ENCODE results near the gene UPF1. TPM values are rescaled to one million over a fixed set of nuclear protein-coding genes. Genes with fewer than 3 reads are reported as not detected.

Gene UPF1
- total RNA-seq, 2 experiments from 2014 or later: 77.2 to 113 TPM

- no peak overlapping the region for H3K27ac ChIP-seq (ENCODE audit: low read depth, low read length, poor library complexity, severe bottlenecking)
- H2AFZ ChIP-seq (ENCODE audit: low read length): no peak overlapping the region
- no peaks in the 10 kb centered on the region for H3K9me3 ChIP-seq (ENCODE audit: low read length)
- no peaks in the 10 kb centered on the region for H4K20me1 ChIP-seq (ENCODE audit: insufficient read depth, low read length)
- BruUV-seq (replicated peaks): no TSS peak
- H3K36me3 ChIP-seq (ENCODE audit: insufficient read depth, low read length): no peaks in the 10 kb centered on the region
- POLR2A ChIA-PET: no interaction called here
- no peak overlapping the region for H3K4me3 ChIP-seq (ENCODE audit: low read depth, low read length, poor library complexity, severe bottlenecking)
- intact Hi-C loops (cut with micrococcal nuclease; ENCODE audit: unreplicated experiment): no loop called here
- H3K79me2 ChIP-seq (ENCODE audit: insufficient read depth, low read depth, low read length): no peaks in the 10 kb centered on the region
- H3K9me2 ChIP-seq (ENCODE audit: insufficient read depth, low read length): no peaks in the 10 kb centered on the region
- TF ChIP-seq EZH2phosphoT487 (IDR thresholded peaks at IDR 0.05; ENCODE audit: borderline replicate concordance, low read depth, low read length): no peak
- no peak for TF ChIP-seq CTCF (conservative IDR thresholded peaks at IDR 0.05; ENCODE audit: low read length)
- CTCF ChIA-PET (ENCODE audit: unreplicated experiment): interaction anchor here (0.7 kb wide), 1 partner anchor 40 kb away, joined by 4 read pairs; no protein-coding TSS in a partner anchor
- H3K4me1 ChIP-seq (ENCODE audit: insufficient read depth, low read length, poor library complexity, severe bottlenecking): no peaks in the 10 kb centered on the region
- DNase-seq (ENCODE audit: low spot score): no peak
- no peak overlapping the region for H3K4me2 ChIP-seq (ENCODE audit: low read length)
Measured at GRCh38 chr19:18789422-18789869, 42.3 kb upstream of the UPF1 start.

GRCh38 chr19:18789883-18790565 is 41.7 kb upstream of the UPF1 start:
- no peaks in the 10 kb centered on the region for H3K79me2 ChIP-seq (ENCODE audit: insufficient read depth, low read depth, low read length)
- no peaks in the 10 kb centered on the region for H3K36me3 ChIP-seq (ENCODE audit: insufficient read depth, low read length)
- no TSS peak for BruUV-seq (replicated peaks)
- H3K4me1 ChIP-seq (ENCODE audit: insufficient read depth, low read length, poor library complexity, severe bottlenecking): no peaks in the 10 kb centered on the region
- H3K9me3 ChIP-seq (ENCODE audit: low read length): no peaks in the 10 kb centered on the region
- no peak overlapping the region for H3K4me3 ChIP-seq (ENCODE audit: low read depth, low read length, poor library complexity, severe bottlenecking)
- intact Hi-C loops (cut with micrococcal nuclease; ENCODE audit: unreplicated experiment): no loop called here
- H4K20me1 ChIP-seq (ENCODE audit: insufficient read depth, low read length): no peaks in the 10 kb centered on the region
- no peak overlapping the region for H3K27ac ChIP-seq (ENCODE audit: low read depth, low read length, poor library complexity, severe bottlenecking)
- H2AFZ ChIP-seq (ENCODE audit: low read length): no peak overlapping the region
- DNase-seq (ENCODE audit: low spot score): no peak
- TF ChIP-seq CTCF (conservative IDR thresholded peaks at IDR 0.05; ENCODE audit: low read length) (no peak), EZH2phosphoT487 (IDR thresholded peaks at IDR 0.05; ENCODE audit: borderline replicate concordance, low read depth, low read length) (no peak)
- ChIA-PET CTCF (ENCODE audit: unreplicated experiment) (no interaction called here), POLR2A (no interaction called here)
- no peak overlapping the region for H3K4me2 ChIP-seq (ENCODE audit: low read length)
- no peaks in the 10 kb centered on the region for H3K9me2 ChIP-seq (ENCODE audit: insufficient read depth, low read length)

GRCh38 chr19:18790566-18791314 is 41.0 kb upstream of the UPF1 start, which contains the start of gene COMP:
Gene COMP (minus strand): TSS chr19:18791305. CDS start chr19:18791269, 36 bp downstream.
- no peaks in the 10 kb centered on the region for H3K4me1 ChIP-seq (ENCODE audit: insufficient read depth, low read length, poor library complexity, severe bottlenecking)
- H3K27ac ChIP-seq (ENCODE audit: low read depth, low read length, poor library complexity, severe bottlenecking): no peak within 1 kb of the TSS
- H3K4me2 ChIP-seq (ENCODE audit: low read length): no peak within 1 kb of the TSS
- BruUV-seq (replicated peaks): no TSS peak
- no peaks in the 10 kb centered on the region for H3K9me2 ChIP-seq (ENCODE audit: insufficient read depth, low read length)
- POLR2A ChIA-PET: no interaction called here
- CTCF ChIA-PET (ENCODE audit: unreplicated experiment): no interaction called here
- no peak within 1 kb of the TSS for H3K4me3 ChIP-seq (ENCODE audit: low read depth, low read length, poor library complexity, severe bottlenecking)
- no peak for DNase-seq (ENCODE audit: low spot score)
- H3K79me2 ChIP-seq (ENCODE audit: insufficient read depth, low read depth, low read length): no peaks in the 10 kb centered on the region
- H4K20me1 ChIP-seq (ENCODE audit: insufficient read depth, low read length): no peaks in the 10 kb centered on the region
- H3K9me3 ChIP-seq (ENCODE audit: low read length): no peaks in the 10 kb centered on the region
- no peak within 1 kb of the TSS for H2AFZ ChIP-seq (ENCODE audit: low read length)
- no peaks in the 10 kb centered on the region for H3K36me3 ChIP-seq (ENCODE audit: insufficient read depth, low read length)
- no peak for TF ChIP-seq EZH2phosphoT487 (IDR thresholded peaks at IDR 0.05; ENCODE audit: borderline replicate concordance, low read depth, low read length)
- TF ChIP-seq CTCF (conservative IDR thresholded peaks at IDR 0.05; ENCODE audit: low read length): no peak
- intact Hi-C loops (cut with micrococcal nuclease; ENCODE audit: unreplicated experiment): no loop called here

Data from OCI-LY7 (cell line).